H9 (cell line): Measurements from ENCODE around the gene UBE2D3. TPM values are rescaled to one million over a fixed set of nuclear protein-coding genes. Genes with fewer than 3 reads are reported as not detected.

Source experiments
- DNase-seq: peaks from one replicate; pipeline ENCODE4 v3.0.0-alpha.2; 2017
- H2AFZ ChIP-seq: one replicate; pipeline ENCODE4 v1.6.1; 2013; ENCODE audit warnings: mild to moderate bottlenecking, low read length, control low read depth, moderate library complexity
- H2AK5ac ChIP-seq: 2 replicates; pipeline ENCODE4 v1.6.1; 2013; ENCODE audit warnings: low read length, control low read depth, mixed read lengths; ENCODE audit not compliant: insufficient read length
- H2BK120ac ChIP-seq: one replicate; pipeline ENCODE4 v1.6.1; 2013; ENCODE audit warnings: low read depth, mild to moderate bottlenecking, low read length, control low read depth, inconsistent platforms; ENCODE audit not compliant: poor library complexity, severe bottlenecking
- H2BK12ac ChIP-seq: 2 replicates; pipeline ENCODE4 v1.6.1; 2013; ENCODE audit warnings: low read length, control low read depth, mixed read lengths, low read depth; ENCODE audit not compliant: insufficient read length
- H2BK15ac ChIP-seq: 2 replicates; pipeline ENCODE4 v1.6.1; 2013; ENCODE audit warnings: low read depth, low read length, control low read depth
- H2BK20ac ChIP-seq: one replicate; pipeline ENCODE4 v1.6.1; 2013; ENCODE audit warnings: low read depth, mild to moderate bottlenecking, low read length, control low read depth, inconsistent platforms; ENCODE audit not compliant: poor library complexity, severe bottlenecking
- H2BK5ac ChIP-seq: 2 replicates; pipeline ENCODE4 v1.6.1; 2013; ENCODE audit warnings: low read length, control low read depth, mixed read lengths; ENCODE audit not compliant: insufficient read length
- H3K14ac ChIP-seq: 2 replicates; pipeline ENCODE4 v1.6.1; 2013; ENCODE audit warnings: low read length, control low read depth; ENCODE audit not compliant: insufficient read depth
- H3K18ac ChIP-seq: 2 replicates; pipeline ENCODE4 v1.6.1; 2013; ENCODE audit warnings: low read depth, mild to moderate bottlenecking, mixed read lengths, low read length, control low read depth; ENCODE audit not compliant: insufficient read length
- H3K23ac ChIP-seq: 2 replicates; pipeline ENCODE4 v1.6.1; 2013; ENCODE audit warnings: low read length, control low read depth, mixed read lengths, low read depth; ENCODE audit not compliant: insufficient read length
- H3K23me2 ChIP-seq: 2 replicates; pipeline ENCODE4 v1.6.1; 2013; ENCODE audit warnings: low read depth, mild to moderate bottlenecking, mixed read lengths, low read length, control low read depth; ENCODE audit not compliant: insufficient read length, poor library complexity, severe bottlenecking
- H3K27ac ChIP-seq: 2 replicates; pipeline ENCODE4 v1.5.1; 2013; ENCODE audit warnings: low read length, control low read depth, mixed read lengths, low read depth; ENCODE audit not compliant: insufficient read length
- H3K27me3 ChIP-seq: 2 replicates; pipeline ENCODE4 v1.6.1; 2013; ENCODE audit warnings: low read length, control low read depth, inconsistent platforms; ENCODE audit not compliant: insufficient read depth
- H3K4ac ChIP-seq: 2 replicates; pipeline ENCODE4 v1.6.1; 2013; ENCODE audit warnings: low read depth, mild to moderate bottlenecking, control low read depth, inconsistent platforms, low read length, moderate library complexity
- H3K4me1 ChIP-seq: 2 replicates; pipeline ENCODE4 v1.6.1; 2013; ENCODE audit warnings: low read length, control low read depth, inconsistent platforms; ENCODE audit not compliant: insufficient read depth
- H3K4me2 ChIP-seq: 2 replicates; pipeline ENCODE4 v1.6.1; 2013; ENCODE audit warnings: low read length, control low read depth, mixed read lengths; ENCODE audit not compliant: insufficient read length, insufficient read depth
- H3K56ac ChIP-seq: 2 replicates; pipeline ENCODE4 v1.6.1; 2013; ENCODE audit warnings: low read depth, mild to moderate bottlenecking, mixed read lengths, low read length, control low read depth; ENCODE audit not compliant: insufficient read length
- H3K79me1 ChIP-seq: 2 replicates; pipeline ENCODE4 v1.6.1; 2013; ENCODE audit warnings: low read depth, mild to moderate bottlenecking, moderate library complexity, low read length, control low read depth, inconsistent platforms; ENCODE audit not compliant: insufficient read depth, poor library complexity, severe bottlenecking
- H3K79me2 ChIP-seq: 2 replicates; pipeline ENCODE4 v1.6.1; 2013; ENCODE audit warnings: low read length, control low read depth, inconsistent platforms; ENCODE audit not compliant: insufficient read depth
- H3K9ac ChIP-seq: 2 replicates; pipeline ENCODE4 v1.6.1; 2013; ENCODE audit warnings: low read length, control low read depth, mixed read lengths; ENCODE audit not compliant: insufficient read length; ENCODE audit errors: extremely low read depth
- H3K9me3 ChIP-seq: one replicate; pipeline ENCODE4 v1.6.1; 2013; ENCODE audit warnings: low read depth, low read length, inconsistent platforms; ENCODE audit not compliant: control insufficient read depth
- H3T11ph ChIP-seq: one replicate; pipeline ENCODE4 v1.6.1; 2013; ENCODE audit warnings: mild to moderate bottlenecking, low read length, control low read depth, inconsistent platforms
- H4K20me1 ChIP-seq: one replicate; pipeline ENCODE4 v1.6.1; 2013; ENCODE audit not compliant: control insufficient read depth, insufficient read length, insufficient read depth
- H4K5ac ChIP-seq: 2 replicates; pipeline ENCODE4 v1.6.1; 2013; ENCODE audit warnings: low read depth, mild to moderate bottlenecking, mixed read lengths, low read length, control low read depth; ENCODE audit not compliant: insufficient read length
- H4K8ac ChIP-seq: replicated peaks from 2 replicates; pipeline ENCODE4 v1.6.1; 2013; ENCODE audit warnings: low read length, control low read depth, mixed read lengths, low read depth; ENCODE audit not compliant: insufficient read length
- H4K91ac ChIP-seq: 2 replicates; pipeline ENCODE4 v1.6.1; 2013; ENCODE audit warnings: low read depth, mild to moderate bottlenecking, moderate library complexity, mixed read lengths, low read length, control low read depth; ENCODE audit not compliant: insufficient read length
- H3K27ac Mint-ChIP-seq, 3 experiments: 2 replicates in 2 of 3; 3 replicates in 1 of 3; pipeline ENCODE4 v1.8.0; 2020 to 2021; ENCODE audit warnings: mixed read lengths in 3 of 3, mild to moderate bottlenecking in 1 of 3, moderate library complexity in 1 of 3
- H3K27me3 Mint-ChIP-seq: 2 replicates; pipeline ENCODE4 v1.8.0; 2021; ENCODE audit warnings: low read depth, mild to moderate bottlenecking, moderate library complexity, mixed read lengths
- H3K36me3 Mint-ChIP-seq, 3 experiments: 2 replicates in 2 of 3; 3 replicates in 1 of 3; pipeline ENCODE4 v1.8.0; 2020 to 2021; ENCODE audit warnings: low read depth in 3 of 3, mixed read lengths in 3 of 3; ENCODE audit not compliant: insufficient read depth in 1 of 3
- H3K4me1 Mint-ChIP-seq, 2 experiments: 2 replicates each; pipeline ENCODE4 v1.8.0; 2020; ENCODE audit warnings: mixed read lengths in 2 of 2
- H3K4me3 Mint-ChIP-seq, 2 experiments: 2 replicates in 1 of 2; 3 replicates in 1 of 2; pipeline ENCODE4 v1.8.0; 2020 to 2021; ENCODE audit warnings: mild to moderate bottlenecking in 2 of 2, mixed read lengths in 2 of 2, moderate library complexity in 1 of 2
- H3K9me3 Mint-ChIP-seq, 2 experiments: 2 replicates in 1 of 2; 3 replicates in 1 of 2; pipeline ENCODE4 v1.8.0; 2020; ENCODE audit warnings: mild to moderate bottlenecking in 2 of 2, mixed read lengths in 2 of 2, moderate library complexity in 1 of 2
- WGBS: extraction: QIAGEN DNeasy Blood & Tissue Kit; methylation state at CpG from one replicate; pipeline ENCODE4 v1.1.7; 2013; ENCODE audit warnings: missing lambda C conversion rate, low lambda C conversion rate, mixed read lengths; ENCODE audit not compliant: insufficient read length; ENCODE audit errors: extremely low coverage; 5-methylcytosine and 5-hydroxymethylcytosine counted together
- total RNA-seq: library from RNA; stranded (reverse); gene quantifications from 2 replicates; pipeline ENCODE4 v1.2.1, GENCODE V29; 2021
- TF ChIP-seq, protein P1 (sequence below): fragments of 200-600 bp; sonication (generic); conservative IDR thresholded peaks from 3 replicates; pipeline ENCODE4 v1.8.0; 2021; ENCODE audit warnings: antibody characterized with exemption, mild to moderate bottlenecking

Gene UBE2D3
- total RNA-seq, 1 experiment from 2014 or later, result 378 TPM

DNA sequence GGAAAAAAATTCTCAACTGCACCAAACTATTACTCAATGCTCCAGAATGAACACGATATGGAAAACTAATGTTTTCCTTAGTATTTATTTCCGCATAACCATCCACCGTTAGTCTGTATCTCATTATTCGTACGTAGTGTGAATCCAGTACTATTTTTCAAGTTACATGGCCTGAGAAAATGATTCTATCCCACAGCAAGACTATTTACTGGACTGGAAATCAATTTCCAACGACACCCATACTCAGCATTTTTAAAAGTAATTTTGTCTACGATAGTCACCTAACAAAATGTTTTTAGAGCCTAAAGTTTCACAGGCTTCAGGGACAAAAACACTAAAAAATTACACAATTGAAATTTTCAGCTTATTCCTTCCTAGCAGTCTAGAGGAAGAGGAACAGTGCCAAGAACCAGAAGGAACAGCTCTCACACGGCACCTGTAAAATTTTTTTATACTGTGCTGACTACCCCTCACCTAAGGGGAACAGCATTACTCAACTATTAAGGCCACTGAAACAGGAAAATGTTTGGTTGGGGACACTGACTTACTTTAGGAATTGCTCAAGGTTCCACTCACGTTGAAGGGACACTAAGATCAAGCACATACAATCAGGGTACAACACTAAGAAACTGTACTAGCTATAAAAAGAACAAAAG lies 9.6 kb downstream of the UBE2D3 start:
- H4K5ac ChIP-seq, result no peak overlapping the region
- H3K4me2 ChIP-seq, result no peak overlapping the region
- DNase-seq, result no peak
- no peak overlapping the region for H3K27ac ChIP-seq
- H3T11ph ChIP-seq, result no peak overlapping the region
- no peak overlapping the region for H2BK5ac ChIP-seq
- no peaks in the 10 kb centered on the region for H3K79me1 ChIP-seq
- no peak overlapping the region for H3K14ac ChIP-seq
- no peak overlapping the region for H3K4ac ChIP-seq
- H4K8ac ChIP-seq, result no peak overlapping the region
- WGBS, result no CpG with 5 or more reads among the region's 9 CpGs
- H3K56ac ChIP-seq, result no peak overlapping the region
- no peaks in the 10 kb centered on the region for H3K9me3 Mint-ChIP-seq
- H3K27me3 Mint-ChIP-seq, result no peaks in the 10 kb centered on the region
- H3K36me3 Mint-ChIP-seq, result peaks cover 2 to 34% (median 22%) of the 10 kb centered on the region in 3 experiments; a peak in 6 of 7 replicates
- no peaks in the 10 kb centered on the region for H3K9me3 ChIP-seq
- H2AFZ ChIP-seq, result no peak overlapping the region
- no peak overlapping the region for H3K9ac ChIP-seq
- no peaks in the 10 kb centered on the region for H3K27me3 ChIP-seq
- H2AK5ac ChIP-seq, result no peak overlapping the region
- TF ChIP-seq, protein P1, sequence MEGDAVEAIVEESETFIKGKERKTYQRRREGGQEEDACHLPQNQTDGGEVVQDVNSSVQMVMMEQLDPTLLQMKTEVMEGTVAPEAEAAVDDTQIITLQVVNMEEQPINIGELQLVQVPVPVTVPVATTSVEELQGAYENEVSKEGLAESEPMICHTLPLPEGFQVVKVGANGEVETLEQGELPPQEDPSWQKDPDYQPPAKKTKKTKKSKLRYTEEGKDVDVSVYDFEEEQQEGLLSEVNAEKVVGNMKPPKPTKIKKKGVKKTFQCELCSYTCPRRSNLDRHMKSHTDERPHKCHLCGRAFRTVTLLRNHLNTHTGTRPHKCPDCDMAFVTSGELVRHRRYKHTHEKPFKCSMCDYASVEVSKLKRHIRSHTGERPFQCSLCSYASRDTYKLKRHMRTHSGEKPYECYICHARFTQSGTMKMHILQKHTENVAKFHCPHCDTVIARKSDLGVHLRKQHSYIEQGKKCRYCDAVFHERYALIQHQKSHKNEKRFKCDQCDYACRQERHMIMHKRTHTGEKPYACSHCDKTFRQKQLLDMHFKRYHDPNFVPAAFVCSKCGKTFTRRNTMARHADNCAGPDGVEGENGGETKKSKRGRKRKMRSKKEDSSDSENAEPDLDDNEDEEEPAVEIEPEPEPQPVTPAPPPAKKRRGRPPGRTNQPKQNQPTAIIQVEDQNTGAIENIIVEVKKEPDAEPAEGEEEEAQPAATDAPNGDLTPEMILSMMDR, result no peak
- peaks cover 6% of the 10 kb centered on the region; the same call in 1 of the 2 replicates for H3K4me1 ChIP-seq
- H4K91ac ChIP-seq, result no peak overlapping the region
- H3K79me2 ChIP-seq, result peaks cover 72% of the 10 kb centered on the region
- no peak overlapping the region for H2BK20ac ChIP-seq
- peaks cover 64 to 69% of the 10 kb centered on the region in 2 experiments for H3K4me1 Mint-ChIP-seq
- H3K18ac ChIP-seq, result no peak overlapping the region
- no peak overlapping the region for H2BK15ac ChIP-seq
- H3K27ac Mint-ChIP-seq, result peak overlapping the region in 2 of 3 experiments; percentile 6 to 54; a peak in 2 of 7 replicates
- H2BK12ac ChIP-seq, result no peak overlapping the region
- no peak overlapping the region for H3K23ac ChIP-seq
- H3K23me2 ChIP-seq, result no peaks in the 10 kb centered on the region
- no peak overlapping the region for H2BK120ac ChIP-seq
- no peak overlapping the region for H3K4me3 Mint-ChIP-seq
- H4K20me1 ChIP-seq, result no peaks in the 10 kb centered on the region
